Measurements from ENCODE around the gene CAMK1D.
A peak's percentile ranks its signal among the peaks of the same experiment; 100 is the strongest.

The CAMK1D gene

GRCh38 chr10:12841826-12842225 lies 492.5 kb downstream of the CAMK1D start:
- in situ Hi-C loops (cut with HindIII; ENCODE audit: low sequenced_read_pairs): no loop called here
- no peak for TF ChIP-seq CTCF (IDR thresholded peaks at IDR 0.05; ENCODE audit: low read depth, low read length, missing control alignments)
- no peak overlapping the region for H3K4me3 ChIP-seq (ENCODE audit: low read depth, low read length)
- DNase-seq (ENCODE audit: low read depth): no peak

- TF ChIP-seq CTCF (IDR thresholded peaks at IDR 0.05; ENCODE audit: low read depth, low read length, missing control alignments): no peak
- in situ Hi-C loops (cut with HindIII; ENCODE audit: low sequenced_read_pairs): no loop called here
- DNase-seq (ENCODE audit: low read depth): no peak
Measured at GRCh38 chr10:12842310-12842709, 493.0 kb downstream of the CAMK1D start.

GRCh38 chr10:12843296-12843945 lies 494.1 kb downstream of the CAMK1D start:
- no peak overlapping the region for H3K4me3 ChIP-seq (ENCODE audit: low read depth, low read length)
- no peak for TF ChIP-seq CTCF (IDR thresholded peaks at IDR 0.05; ENCODE audit: low read depth, low read length, missing control alignments)
- DNase-seq (ENCODE audit: low read depth): no peak
- in situ Hi-C loops (cut with HindIII; ENCODE audit: low sequenced_read_pairs): no loop called here

More at GRCh38 chr10:12842310-12842709, 493.0 kb downstream of the CAMK1D start:
- H3K4me3 ChIP-seq (ENCODE audit: low read depth, low read length): no peak overlapping the region

GRCh38 chr10:12844811-12845483 lies 495.6 kb downstream of the CAMK1D start:
- H3K4me3 ChIP-seq (ENCODE audit: low read depth, low read length): no peak overlapping the region
- peak; percentile 92 for DNase-seq (ENCODE audit: low read depth)
- in situ Hi-C loops (cut with HindIII; ENCODE audit: low sequenced_read_pairs): no loop called here
- no peak for TF ChIP-seq CTCF (IDR thresholded peaks at IDR 0.05; ENCODE audit: low read depth, low read length, missing control alignments)

GRCh38 chr10:12846718-12847117 lies 497.4 kb downstream of the CAMK1D start:
- DNase-seq (ENCODE audit: low read depth): no peak
- no peak for TF ChIP-seq CTCF (IDR thresholded peaks at IDR 0.05; ENCODE audit: low read depth, low read length, missing control alignments)
- no peak overlapping the region for H3K4me3 ChIP-seq (ENCODE audit: low read depth, low read length)
- in situ Hi-C loops (cut with HindIII; ENCODE audit: low sequenced_read_pairs): no loop called here

GRCh38 chr10:12847361-12847975 lies 498.1 kb downstream of the CAMK1D start:
- peak; percentile 30 for TF ChIP-seq CTCF (IDR thresholded peaks at IDR 0.05; ENCODE audit: low read depth, low read length, missing control alignments)
- no peak overlapping the region for H3K4me3 ChIP-seq (ENCODE audit: low read depth, low read length)
- in situ Hi-C loops (cut with HindIII; ENCODE audit: low sequenced_read_pairs): no loop called here
- DNase-seq (ENCODE audit: low read depth): no peak

Data from astrocyte of the cerebellum (primary cell).